Cardiac septum (tissue), 1 donor: Measurements from ENCODE around the gene SLC4A8. TPM values are rescaled to one million over a fixed set of nuclear protein-coding genes. Genes with fewer than 3 reads are reported as not detected.
A peak's percentile ranks its signal among the peaks of the same experiment; 100 is the strongest.

Experiments
- DNase-seq: peaks from one replicate; pipeline ENCODE4 v3.0.0-alpha.2; 2020; ENCODE audit warnings: low spot score
- intact Hi-C: fragments of 100-400 bp; cut with DNase I; formaldehyde crosslinking; loops from one replicate; pipeline ENCODE4 v1.14.0; 2022
- long read RNA-seq: library from polyadenylated mRNA; unstranded; transcript quantifications from one replicate; pipeline ENCODE4 v2.0.0, GENCODE V29; 2021
- total RNA-seq: library from RNA; stranded (reverse); fragmentation: NEBNext Ultra II Directional; extraction: Animal tissue kit (Norgen Biotek cat#: 25700); gene quantifications from one replicate; pipeline ENCODE4 v1.2.1, GENCODE V29; 2021
- donor health status: DM: no; HTN: no; CAD: no.

Gene SLC4A8
- 0.86 TPM for total RNA-seq
- long read RNA-seq, partial matches to known transcripts: 1 of 1 reads
- long read RNA-seq, other reads (novel, unspliced or antisense): 0 of 1 reads

GRCh38 chr12:51424662-51425539, at the start of gene SLC4A8:
Gene SLC4A8, plus strand, starts transcription at chr12:51424831. Its CDS starts 157 bp downstream, at chr12:51424988.
- peak; percentile 88 for DNase-seq
- intact Hi-C loops: loop anchor here (5.0 kb wide), 2 partner anchors 397 to 442 kb away; no protein-coding TSS in a partner anchor

GRCh38 chr12:51374856-51375255, 49.8 kb upstream of the SLC4A8 start:
- intact Hi-C loops: no loop called here
- no peak for DNase-seq

- intact Hi-C loops: no loop called here
- no peak for DNase-seq
Measured at GRCh38 chr12:51377099-51377984, 47.3 kb upstream of the SLC4A8 start.

- no peak for DNase-seq
- intact Hi-C loops: no loop called here
Measured at GRCh38 chr12:51378749-51379148, 45.9 kb upstream of the SLC4A8 start.

GRCh38 chr12:51379571-51379970, 45.1 kb upstream of the SLC4A8 start:
- intact Hi-C loops: no loop called here
- no peak for DNase-seq

- intact Hi-C loops: no loop called here
- no peak for DNase-seq
Measured at GRCh38 chr12:51381226-51382079, 43.2 kb upstream of the SLC4A8 start.

GRCh38 chr12:51382173-51382572, 42.5 kb upstream of the SLC4A8 start:
- intact Hi-C loops: no loop called here
- no peak for DNase-seq

GRCh38 chr12:51383269-51383905, 41.2 kb upstream of the SLC4A8 start:
- intact Hi-C loops: no loop called here
- DNase-seq: no peak

- no peak for DNase-seq
- intact Hi-C loops: no loop called here
Measured at GRCh38 chr12:51386351-51386750, 38.3 kb upstream of the SLC4A8 start.

GRCh38 chr12:51388069-51388799, 36.4 kb upstream of the SLC4A8 start:
- no peak for DNase-seq
- intact Hi-C loops: no loop called here

GRCh38 chr12:51388846-51389245, 35.8 kb upstream of the SLC4A8 start:
- no peak for DNase-seq
- intact Hi-C loops: no loop called here

GRCh38 chr12:51389302-51389999, 35.2 kb upstream of the SLC4A8 start:
- DNase-seq: no peak
- intact Hi-C loops: no loop called here

- intact Hi-C loops: no loop called here
- no peak for DNase-seq
Measured at GRCh38 chr12:51390457-51390856, 34.2 kb upstream of the SLC4A8 start.

GRCh38 chr12:51390891-51391282, 33.7 kb upstream of the SLC4A8 start:
- intact Hi-C loops: no loop called here
- DNase-seq: no peak

- DNase-seq: no peak
Measured at GRCh38 chr12:51391283-51392123, 33.1 kb upstream of the SLC4A8 start, which contains the start of gene GALNT6. Gene GALNT6, minus strand, starts transcription at chr12:51391406. Its CDS starts 11,625 bp downstream, at chr12:51379781.

GRCh38 chr12:51392556-51393237, 31.9 kb upstream of the SLC4A8 start:
- intact Hi-C loops: no loop called here
- DNase-seq: no peak

More at GRCh38 chr12:51391283-51392123, 33.1 kb upstream of the SLC4A8 start, which contains the start of gene GALNT6:
- intact Hi-C loops: no loop called here
